WTC11 (cell line): ENCODE data around the gene ARHGEF17. TPM values are rescaled to one million over a fixed set of nuclear protein-coding genes. Genes with fewer than 3 reads are reported as not detected.

Source experiments
- ATAC-seq: fragments of 200-7000 bp; cut with Tn5 transposase; 2 replicates; pipeline ENCODE4 v1.10.0; 2021; ENCODE audit warnings: mild to moderate bottlenecking, moderate library complexity
- CTCF ChIA-PET: fragments of 300-600 bp; sonication (Branson Sonifier 250); formaldehyde crosslinking; loops from one replicate; lab custom pipeline; 2021; ENCODE audit warnings: antibody characterized with exemption; lab: Charles Lee
- POLR2A ChIA-PET: fragments of 350-600 bp; sonication (Branson Sonifier 250); formaldehyde crosslinking; loops from one replicate; lab custom pipeline; 2021; ENCODE audit warnings: antibody characterized with exemption; lab: Charles Lee
- DNase-seq: peaks from one replicate; pipeline ENCODE4 v3.0.0; 2021; ENCODE audit warnings: low spot score
- H3K27ac Mint-ChIP-seq: 2 replicates; pipeline ENCODE4 v1.8.0; 2021; ENCODE audit warnings: mixed read lengths
- H3K27me3 Mint-ChIP-seq: 2 replicates; pipeline ENCODE4 v1.8.0; 2021; ENCODE audit warnings: low read depth, mild to moderate bottlenecking, moderate library complexity, mixed read lengths
- H3K36me3 Mint-ChIP-seq: 2 replicates; pipeline ENCODE4 v1.8.0; 2021; ENCODE audit warnings: mixed read lengths
- H3K4me1 Mint-ChIP-seq: 2 replicates; pipeline ENCODE4 v1.8.0; 2022; ENCODE audit warnings: mixed read lengths
- H3K4me3 Mint-ChIP-seq: 2 replicates; pipeline ENCODE4 v1.8.0; 2021; ENCODE audit warnings: mild to moderate bottlenecking, moderate library complexity, mixed read lengths
- H3K9me3 Mint-ChIP-seq: 2 replicates; pipeline ENCODE4 v1.8.0; 2021; ENCODE audit warnings: mixed read lengths
- CREB1 ChIP-seq: sonication (generic); formaldehyde crosslinking; IDR thresholded peaks from 2 replicates; pipeline ENCODE4 v1.8.0; 2023; ENCODE audit warnings: mild to moderate bottlenecking, missing genetic modification reagents
- FOXP1 ChIP-seq: sonication (generic); formaldehyde crosslinking; IDR thresholded peaks from 2 replicates; pipeline ENCODE4 v1.8.0; 2022; ENCODE audit warnings: missing genetic modification reagents, mild to moderate bottlenecking, moderate library complexity, borderline replicate concordance
- PRRX2 ChIP-seq: fragments of 250-450 bp; sonication (Bioruptor Pico); IDR thresholded peaks from 2 replicates; pipeline ENCODE4 v1.8.0; 2021; ENCODE audit warnings: mild to moderate bottlenecking
- SOX15 ChIP-seq: fragments of 250-450 bp; sonication (Bioruptor Pico); IDR thresholded peaks from 2 replicates; pipeline ENCODE4 v1.9.0; 2021; ENCODE audit warnings: mild to moderate bottlenecking
- TEAD4 ChIP-seq: sonication (generic); formaldehyde crosslinking; IDR thresholded peaks from 2 replicates; pipeline ENCODE4 v1.8.0; 2022; ENCODE audit warnings: mild to moderate bottlenecking, missing genetic modification reagents
- ZNF138 ChIP-seq: sonication (generic); formaldehyde crosslinking; conservative IDR thresholded peaks from 2 replicates; pipeline ENCODE4 v1.8.1; 2022; ENCODE audit warnings: mild to moderate bottlenecking, moderate library complexity, missing genetic modification reagents
- ZNF671 ChIP-seq: fragments of 250-450 bp; sonication (Bioruptor Pico); IDR thresholded peaks from 2 replicates; pipeline ENCODE4 v1.8.0; 2021; ENCODE audit warnings: mild to moderate bottlenecking
- total RNA-seq: library from RNA; stranded (reverse); gene quantifications from 3 replicates; pipeline ENCODE4 v1.2.3, GENCODE V29; 2021
- TF ChIP-seq, protein P1 (sequence below): fragments of 200-600 bp; IDR thresholded peaks from 2 replicates; pipeline ENCODE4 v1.8.0; 2022; ENCODE audit warnings: antibody characterized with exemption
- TF ChIP-seq, protein P2 (sequence below): sonication (generic); formaldehyde crosslinking; IDR thresholded peaks from 2 replicates; pipeline ENCODE4 v1.8.1; 2023; ENCODE audit warnings: mild to moderate bottlenecking, missing genetic modification reagents, moderate library complexity
- TF ChIP-seq, protein P3 (sequence below): sonication (generic); formaldehyde crosslinking; IDR thresholded peaks from 2 replicates; pipeline ENCODE4 v1.8.0; 2022; ENCODE audit warnings: missing genetic modification reagents
- TF ChIP-seq, protein P4 (sequence below): sonication (generic); formaldehyde crosslinking; IDR thresholded peaks from 2 replicates; pipeline ENCODE4 v1.8.1; 2023; ENCODE audit warnings: mild to moderate bottlenecking, missing genetic modification reagents
- TF ChIP-seq, protein P5 (sequence below): fragments of 250-450 bp; sonication (Bioruptor Pico); IDR thresholded peaks from 2 replicates; pipeline ENCODE4 v1.9.0; 2021; ENCODE audit warnings: mild to moderate bottlenecking
- TF ChIP-seq, protein P6 (sequence below): sonication (generic); formaldehyde crosslinking; IDR thresholded peaks from 2 replicates; pipeline ENCODE4 v1.8.0; 2023; ENCODE audit warnings: mild to moderate bottlenecking, missing genetic modification reagents

The ARHGEF17 gene
- total RNA-seq, 1 experiment from 2014 or later = 18.2 TPM

DNA sequence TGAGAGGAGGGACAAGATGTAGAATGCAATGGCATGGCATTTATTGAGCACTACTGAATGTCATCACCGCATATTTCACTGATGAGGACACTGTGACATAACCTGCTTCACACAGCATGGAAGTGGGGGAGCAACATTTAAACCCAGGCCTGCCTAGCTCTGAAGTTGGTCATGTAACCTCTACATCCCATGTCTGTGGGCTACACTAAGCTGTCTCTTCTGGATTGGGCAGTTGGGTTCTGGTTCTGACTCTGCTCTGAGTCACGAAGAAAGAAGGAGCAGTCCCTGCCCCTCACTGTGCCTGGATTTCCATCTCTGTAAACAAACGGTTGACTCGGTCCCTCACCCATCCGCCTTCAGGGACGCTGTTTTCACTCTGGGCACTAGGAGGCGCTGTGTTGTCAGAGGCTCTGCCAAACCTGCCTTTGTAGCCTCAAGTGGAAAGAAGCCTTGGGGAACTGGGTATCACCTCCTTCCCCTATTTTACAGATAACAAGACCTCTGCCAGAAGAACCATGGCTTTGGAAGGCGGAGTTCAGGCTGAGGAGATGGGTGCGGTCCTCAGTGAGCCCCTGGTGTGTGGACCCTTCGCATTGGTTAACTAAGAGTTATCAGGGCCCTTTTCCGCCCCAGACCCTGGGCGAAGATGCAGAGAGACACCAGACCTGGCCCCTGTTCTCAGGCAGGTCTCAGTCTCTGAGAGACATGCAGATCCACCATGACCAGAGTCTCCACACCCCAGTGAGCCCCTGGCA lies 12.7 kb upstream of the ARHGEF17 start:
- Mint-ChIP-seq H3K9me3 (no peaks in the 10 kb centered on the region), H3K27me3 (peaks cover 13% of the 10 kb centered on the region), H3K4me1 (peaks cover 13% of the 10 kb centered on the region), H3K27ac (no peak overlapping the region)
- CTCF ChIA-PET = interaction anchor here (0.6 to 2.1 kb wide), 6 partner anchors 10 to 117 kb away, joined by 3 to 8 read pairs (median 4); no protein-coding TSS in a partner anchor
- DNase-seq = peak; percentile 92
- no peak for TF ChIP-seq TEAD4 (CRISPR knock-in tag)
- TF ChIP-seq, protein P1, sequence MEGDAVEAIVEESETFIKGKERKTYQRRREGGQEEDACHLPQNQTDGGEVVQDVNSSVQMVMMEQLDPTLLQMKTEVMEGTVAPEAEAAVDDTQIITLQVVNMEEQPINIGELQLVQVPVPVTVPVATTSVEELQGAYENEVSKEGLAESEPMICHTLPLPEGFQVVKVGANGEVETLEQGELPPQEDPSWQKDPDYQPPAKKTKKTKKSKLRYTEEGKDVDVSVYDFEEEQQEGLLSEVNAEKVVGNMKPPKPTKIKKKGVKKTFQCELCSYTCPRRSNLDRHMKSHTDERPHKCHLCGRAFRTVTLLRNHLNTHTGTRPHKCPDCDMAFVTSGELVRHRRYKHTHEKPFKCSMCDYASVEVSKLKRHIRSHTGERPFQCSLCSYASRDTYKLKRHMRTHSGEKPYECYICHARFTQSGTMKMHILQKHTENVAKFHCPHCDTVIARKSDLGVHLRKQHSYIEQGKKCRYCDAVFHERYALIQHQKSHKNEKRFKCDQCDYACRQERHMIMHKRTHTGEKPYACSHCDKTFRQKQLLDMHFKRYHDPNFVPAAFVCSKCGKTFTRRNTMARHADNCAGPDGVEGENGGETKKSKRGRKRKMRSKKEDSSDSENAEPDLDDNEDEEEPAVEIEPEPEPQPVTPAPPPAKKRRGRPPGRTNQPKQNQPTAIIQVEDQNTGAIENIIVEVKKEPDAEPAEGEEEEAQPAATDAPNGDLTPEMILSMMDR = peak; percentile 94
- TF ChIP-seq, protein P2, sequence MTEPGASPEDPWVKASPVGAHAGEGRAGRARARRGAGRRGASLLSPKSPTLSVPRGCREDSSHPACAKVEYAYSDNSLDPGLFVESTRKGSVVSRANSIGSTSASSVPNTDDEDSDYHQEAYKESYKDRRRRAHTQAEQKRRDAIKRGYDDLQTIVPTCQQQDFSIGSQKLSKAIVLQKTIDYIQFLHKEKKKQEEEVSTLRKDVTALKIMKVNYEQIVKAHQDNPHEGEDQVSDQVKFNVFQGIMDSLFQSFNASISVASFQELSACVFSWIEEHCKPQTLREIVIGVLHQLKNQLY (CRISPR knock-in tag) = no peak
- TF ChIP-seq, protein P3, sequence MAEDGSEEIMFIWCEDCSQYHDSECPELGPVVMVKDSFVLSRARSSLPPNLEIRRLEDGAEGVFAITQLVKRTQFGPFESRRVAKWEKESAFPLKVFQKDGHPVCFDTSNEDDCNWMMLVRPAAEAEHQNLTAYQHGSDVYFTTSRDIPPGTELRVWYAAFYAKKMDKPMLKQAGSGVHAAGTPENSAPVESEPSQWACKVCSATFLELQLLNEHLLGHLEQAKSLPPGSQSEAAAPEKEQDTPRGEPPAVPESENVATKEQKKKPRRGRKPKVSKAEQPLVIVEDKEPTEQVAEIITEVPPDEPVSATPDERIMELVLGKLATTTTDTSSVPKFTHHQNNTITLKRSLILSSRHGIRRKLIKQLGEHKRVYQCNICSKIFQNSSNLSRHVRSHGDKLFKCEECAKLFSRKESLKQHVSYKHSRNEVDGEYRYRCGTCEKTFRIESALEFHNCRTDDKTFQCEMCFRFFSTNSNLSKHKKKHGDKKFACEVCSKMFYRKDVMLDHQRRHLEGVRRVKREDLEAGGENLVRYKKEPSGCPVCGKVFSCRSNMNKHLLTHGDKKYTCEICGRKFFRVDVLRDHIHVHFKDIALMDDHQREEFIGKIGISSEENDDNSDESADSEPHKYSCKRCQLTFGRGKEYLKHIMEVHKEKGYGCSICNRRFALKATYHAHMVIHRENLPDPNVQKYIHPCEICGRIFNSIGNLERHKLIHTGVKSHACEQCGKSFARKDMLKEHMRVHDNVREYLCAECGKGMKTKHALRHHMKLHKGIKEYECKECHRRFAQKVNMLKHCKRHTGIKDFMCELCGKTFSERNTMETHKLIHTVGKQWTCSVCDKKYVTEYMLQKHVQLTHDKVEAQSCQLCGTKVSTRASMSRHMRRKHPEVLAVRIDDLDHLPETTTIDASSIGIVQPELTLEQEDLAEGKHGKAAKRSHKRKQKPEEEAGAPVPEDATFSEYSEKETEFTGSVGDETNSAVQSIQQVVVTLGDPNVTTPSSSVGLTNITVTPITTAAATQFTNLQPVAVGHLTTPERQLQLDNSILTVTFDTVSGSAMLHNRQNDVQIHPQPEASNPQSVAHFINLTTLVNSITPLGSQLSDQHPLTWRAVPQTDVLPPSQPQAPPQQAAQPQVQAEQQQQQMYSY (CRISPR knock-in tag) = no peak
- TF ChIP-seq, protein P4, sequence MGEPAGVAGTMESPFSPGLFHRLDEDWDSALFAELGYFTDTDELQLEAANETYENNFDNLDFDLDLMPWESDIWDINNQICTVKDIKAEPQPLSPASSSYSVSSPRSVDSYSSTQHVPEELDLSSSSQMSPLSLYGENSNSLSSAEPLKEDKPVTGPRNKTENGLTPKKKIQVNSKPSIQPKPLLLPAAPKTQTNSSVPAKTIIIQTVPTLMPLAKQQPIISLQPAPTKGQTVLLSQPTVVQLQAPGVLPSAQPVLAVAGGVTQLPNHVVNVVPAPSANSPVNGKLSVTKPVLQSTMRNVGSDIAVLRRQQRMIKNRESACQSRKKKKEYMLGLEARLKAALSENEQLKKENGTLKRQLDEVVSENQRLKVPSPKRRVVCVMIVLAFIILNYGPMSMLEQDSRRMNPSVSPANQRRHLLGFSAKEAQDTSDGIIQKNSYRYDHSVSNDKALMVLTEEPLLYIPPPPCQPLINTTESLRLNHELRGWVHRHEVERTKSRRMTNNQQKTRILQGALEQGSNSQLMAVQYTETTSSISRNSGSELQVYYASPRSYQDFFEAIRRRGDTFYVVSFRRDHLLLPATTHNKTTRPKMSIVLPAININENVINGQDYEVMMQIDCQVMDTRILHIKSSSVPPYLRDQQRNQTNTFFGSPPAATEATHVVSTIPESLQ = no peak
- TF ChIP-seq, all 79 proteins: peak for 1
- ATAC-seq = peak; percentile 85
- no peak overlapping the region for H3K4me3 Mint-ChIP-seq
- POLR2A ChIA-PET = no interaction called here
- H3K36me3 Mint-ChIP-seq = no peaks in the 10 kb centered on the region

DNA sequence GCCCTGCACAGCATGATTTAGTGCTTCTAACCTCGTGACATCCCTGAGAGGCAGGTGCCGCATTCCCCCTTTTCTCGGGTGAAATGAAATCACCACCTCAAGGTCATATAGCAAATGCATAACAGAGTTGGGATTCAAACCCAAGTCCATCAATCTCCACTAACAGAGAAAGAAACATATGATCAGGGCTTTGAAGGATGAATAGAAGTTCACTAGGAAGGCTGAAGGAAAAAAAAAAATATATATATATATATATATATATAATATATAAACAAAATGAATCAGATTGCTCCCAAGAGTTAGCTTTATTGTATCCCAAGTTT lies 12.1 kb upstream of the ARHGEF17 start:
- TF ChIP-seq ZNF671 (CRISPR knock-in tag) (no peak), ZNF138 (CRISPR knock-in tag) (no peak), SOX15 (CRISPR knock-in tag) (no peak), FOXP1 (CRISPR knock-in tag) (no peak), CREB1 (CRISPR knock-in tag) (no peak), PRRX2 (no peak)
- TF ChIP-seq, protein P5, sequence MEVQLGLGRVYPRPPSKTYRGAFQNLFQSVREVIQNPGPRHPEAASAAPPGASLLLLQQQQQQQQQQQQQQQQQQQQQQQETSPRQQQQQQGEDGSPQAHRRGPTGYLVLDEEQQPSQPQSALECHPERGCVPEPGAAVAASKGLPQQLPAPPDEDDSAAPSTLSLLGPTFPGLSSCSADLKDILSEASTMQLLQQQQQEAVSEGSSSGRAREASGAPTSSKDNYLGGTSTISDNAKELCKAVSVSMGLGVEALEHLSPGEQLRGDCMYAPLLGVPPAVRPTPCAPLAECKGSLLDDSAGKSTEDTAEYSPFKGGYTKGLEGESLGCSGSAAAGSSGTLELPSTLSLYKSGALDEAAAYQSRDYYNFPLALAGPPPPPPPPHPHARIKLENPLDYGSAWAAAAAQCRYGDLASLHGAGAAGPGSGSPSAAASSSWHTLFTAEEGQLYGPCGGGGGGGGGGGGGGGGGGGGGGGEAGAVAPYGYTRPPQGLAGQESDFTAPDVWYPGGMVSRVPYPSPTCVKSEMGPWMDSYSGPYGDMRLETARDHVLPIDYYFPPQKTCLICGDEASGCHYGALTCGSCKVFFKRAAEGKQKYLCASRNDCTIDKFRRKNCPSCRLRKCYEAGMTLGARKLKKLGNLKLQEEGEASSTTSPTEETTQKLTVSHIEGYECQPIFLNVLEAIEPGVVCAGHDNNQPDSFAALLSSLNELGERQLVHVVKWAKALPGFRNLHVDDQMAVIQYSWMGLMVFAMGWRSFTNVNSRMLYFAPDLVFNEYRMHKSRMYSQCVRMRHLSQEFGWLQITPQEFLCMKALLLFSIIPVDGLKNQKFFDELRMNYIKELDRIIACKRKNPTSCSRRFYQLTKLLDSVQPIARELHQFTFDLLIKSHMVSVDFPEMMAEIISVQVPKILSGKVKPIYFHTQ (CRISPR knock-in tag) = no peak
- TF ChIP-seq, protein P6, sequence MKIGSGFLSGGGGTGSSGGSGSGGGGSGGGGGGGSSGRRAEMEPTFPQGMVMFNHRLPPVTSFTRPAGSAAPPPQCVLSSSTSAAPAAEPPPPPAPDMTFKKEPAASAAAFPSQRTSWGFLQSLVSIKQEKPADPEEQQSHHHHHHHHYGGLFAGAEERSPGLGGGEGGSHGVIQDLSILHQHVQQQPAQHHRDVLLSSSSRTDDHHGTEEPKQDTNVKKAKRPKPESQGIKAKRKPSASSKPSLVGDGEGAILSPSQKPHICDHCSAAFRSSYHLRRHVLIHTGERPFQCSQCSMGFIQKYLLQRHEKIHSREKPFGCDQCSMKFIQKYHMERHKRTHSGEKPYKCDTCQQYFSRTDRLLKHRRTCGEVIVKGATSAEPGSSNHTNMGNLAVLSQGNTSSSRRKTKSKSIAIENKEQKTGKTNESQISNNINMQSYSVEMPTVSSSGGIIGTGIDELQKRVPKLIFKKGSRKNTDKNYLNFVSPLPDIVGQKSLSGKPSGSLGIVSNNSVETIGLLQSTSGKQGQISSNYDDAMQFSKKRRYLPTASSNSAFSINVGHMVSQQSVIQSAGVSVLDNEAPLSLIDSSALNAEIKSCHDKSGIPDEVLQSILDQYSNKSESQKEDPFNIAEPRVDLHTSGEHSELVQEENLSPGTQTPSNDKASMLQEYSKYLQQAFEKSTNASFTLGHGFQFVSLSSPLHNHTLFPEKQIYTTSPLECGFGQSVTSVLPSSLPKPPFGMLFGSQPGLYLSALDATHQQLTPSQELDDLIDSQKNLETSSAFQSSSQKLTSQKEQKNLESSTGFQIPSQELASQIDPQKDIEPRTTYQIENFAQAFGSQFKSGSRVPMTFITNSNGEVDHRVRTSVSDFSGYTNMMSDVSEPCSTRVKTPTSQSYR = no peak
- TF ChIP-seq, all 79 proteins: peak for 0
- H3K9me3 Mint-ChIP-seq = no peaks in the 10 kb centered on the region
- ATAC-seq (no peak), DNase-seq (no peak)
- H3K4me3 Mint-ChIP-seq = no peak overlapping the region
- H3K36me3 Mint-ChIP-seq = no peaks in the 10 kb centered on the region
- no peak overlapping the region for H3K27ac Mint-ChIP-seq
- peaks cover 16% of the 10 kb centered on the region for H3K4me1 Mint-ChIP-seq
- ChIA-PET CTCF (interaction anchor here (2.1 kb wide), 1 partner anchor 64 kb away, joined by 5 read pairs; no protein-coding TSS in a partner anchor), POLR2A (no interaction called here)
- H3K27me3 Mint-ChIP-seq = peaks cover 13% of the 10 kb centered on the region
